SK-N-MC (cell line): ENCODE data around the gene IRF3.
"Not testable (repeated sequence)": the region's sequence is repeated elsewhere in the genome, so short reads cannot be mapped to it uniquely, and the experiment has no call there.

Experiments
- EZH2 ChIP-seq: fragments of 200-600 bp; sonication (generic); IDR thresholded peaks from one replicate; pipeline ENCODE4 v1.6.1; 2017; ENCODE audit warnings: antibody characterized with exemption
- POLR2AphosphoS5 ChIP-seq: IDR thresholded peaks from 2 replicates; pipeline ENCODE4 v1.6.1; 2012; ENCODE audit warnings: mild to moderate bottlenecking, low read depth, low read length, borderline replicate concordance

DNA sequence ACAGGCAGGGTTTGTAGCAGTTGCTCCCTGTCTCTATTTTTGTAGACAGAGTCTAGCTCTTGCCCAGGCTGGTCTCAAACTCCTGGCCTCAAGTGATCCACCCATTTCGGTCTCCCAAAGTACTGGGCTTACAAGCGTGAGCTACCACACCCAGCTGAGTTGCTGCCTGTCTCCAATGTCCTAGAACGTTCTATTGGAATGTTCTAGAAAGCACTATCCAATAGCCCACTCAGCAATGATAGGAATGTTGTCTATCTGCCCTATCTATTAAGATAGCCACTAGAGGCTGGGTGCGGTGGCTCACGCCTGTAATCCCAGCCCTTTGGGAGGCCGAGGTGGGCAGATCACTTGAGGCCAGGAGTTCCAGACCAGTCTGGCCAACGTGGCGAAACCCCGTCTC, 32.4 kb downstream of the IRF3 start:
- not testable (repeated sequence) for TF ChIP-seq EZH2, POLR2AphosphoS5
